Progenitor cell of endocrine pancreas (in vitro differentiated cells): Measurements from ENCODE around the gene PLXND1. TPM values are rescaled to one million over a fixed set of nuclear protein-coding genes. Genes with fewer than 3 reads are reported as not detected.

ENCODE experiments used
- DNase-seq: peaks from one replicate; pipeline ENCODE4 v3.0.0; 2021; ENCODE audit warnings: low spot score; ENCODE audit not compliant: unreplicated experiment
- H3K27ac Mint-ChIP-seq: 2 replicates; pipeline ENCODE4 v1.8.0; 2021; ENCODE audit warnings: mild to moderate bottlenecking, moderate library complexity, mixed read lengths
- H3K27me3 Mint-ChIP-seq: 2 replicates; pipeline ENCODE4 v1.8.0; 2021; ENCODE audit warnings: mixed read lengths
- H3K36me3 Mint-ChIP-seq: 2 replicates; pipeline ENCODE4 v1.8.0; 2022; ENCODE audit warnings: mixed read lengths; ENCODE audit not compliant: insufficient read depth
- H3K4me1 Mint-ChIP-seq: 2 replicates; pipeline ENCODE4 v1.8.0; 2021; ENCODE audit warnings: low read depth, mixed read lengths
- H3K4me3 Mint-ChIP-seq: 2 replicates; pipeline ENCODE4 v1.8.0; 2021; ENCODE audit warnings: low read depth, mild to moderate bottlenecking, moderate library complexity, mixed read lengths
- H3K9me3 Mint-ChIP-seq: 2 replicates; pipeline ENCODE4 v1.8.0; 2021; ENCODE audit warnings: low read depth, mixed read lengths
- total RNA-seq: library from RNA; stranded (reverse); gene quantifications from 2 replicates; pipeline ENCODE4 v1.2.1, GENCODE V29; 2021
- TF ChIP-seq, protein P1 (sequence below): fragments of 200-600 bp; sonication (generic); IDR thresholded peaks from one replicate; pipeline ENCODE4 v1.5.0; 2021; ENCODE audit warnings: antibody characterized with exemption, mild to moderate bottlenecking; ENCODE audit not compliant: unreplicated experiment

PLXND1 gene
- total RNA-seq, 1 donor from 2014 or later = 18.0 TPM

DNA sequence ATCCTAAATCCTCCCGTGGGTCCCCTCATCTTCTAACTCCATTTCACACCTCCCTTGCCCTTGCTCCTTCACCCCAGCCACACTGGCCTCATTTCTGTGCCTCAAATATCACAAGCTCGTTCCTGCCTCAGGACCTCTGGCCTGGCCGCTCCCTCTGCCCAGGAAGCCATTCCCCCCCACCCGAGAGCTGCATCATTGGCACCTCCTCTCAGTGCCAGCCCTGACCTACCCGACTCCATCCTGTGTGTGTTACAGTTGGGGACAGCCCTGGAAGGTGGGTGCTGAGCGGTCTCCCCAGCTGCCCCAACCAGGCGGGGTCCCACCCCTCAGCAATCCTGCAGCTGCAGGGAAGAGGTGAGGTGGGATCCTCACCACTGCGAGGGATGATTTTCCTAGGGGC is 14.5 kb downstream of the PLXND1 start:
- H3K9me3 Mint-ChIP-seq = no peaks in the 10 kb centered on the region
- H3K36me3 Mint-ChIP-seq = no peaks in the 10 kb centered on the region
- H3K4me3 Mint-ChIP-seq = no peak overlapping the region
- peak overlapping the region; percentile 7 for H3K27ac Mint-ChIP-seq
- TF ChIP-seq, protein P1, sequence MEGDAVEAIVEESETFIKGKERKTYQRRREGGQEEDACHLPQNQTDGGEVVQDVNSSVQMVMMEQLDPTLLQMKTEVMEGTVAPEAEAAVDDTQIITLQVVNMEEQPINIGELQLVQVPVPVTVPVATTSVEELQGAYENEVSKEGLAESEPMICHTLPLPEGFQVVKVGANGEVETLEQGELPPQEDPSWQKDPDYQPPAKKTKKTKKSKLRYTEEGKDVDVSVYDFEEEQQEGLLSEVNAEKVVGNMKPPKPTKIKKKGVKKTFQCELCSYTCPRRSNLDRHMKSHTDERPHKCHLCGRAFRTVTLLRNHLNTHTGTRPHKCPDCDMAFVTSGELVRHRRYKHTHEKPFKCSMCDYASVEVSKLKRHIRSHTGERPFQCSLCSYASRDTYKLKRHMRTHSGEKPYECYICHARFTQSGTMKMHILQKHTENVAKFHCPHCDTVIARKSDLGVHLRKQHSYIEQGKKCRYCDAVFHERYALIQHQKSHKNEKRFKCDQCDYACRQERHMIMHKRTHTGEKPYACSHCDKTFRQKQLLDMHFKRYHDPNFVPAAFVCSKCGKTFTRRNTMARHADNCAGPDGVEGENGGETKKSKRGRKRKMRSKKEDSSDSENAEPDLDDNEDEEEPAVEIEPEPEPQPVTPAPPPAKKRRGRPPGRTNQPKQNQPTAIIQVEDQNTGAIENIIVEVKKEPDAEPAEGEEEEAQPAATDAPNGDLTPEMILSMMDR = no peak
- DNase-seq = no peak
- H3K4me1 Mint-ChIP-seq = peaks cover 36% of the 10 kb centered on the region
- H3K27me3 Mint-ChIP-seq = peaks cover 3% of the 10 kb centered on the region

DNA sequence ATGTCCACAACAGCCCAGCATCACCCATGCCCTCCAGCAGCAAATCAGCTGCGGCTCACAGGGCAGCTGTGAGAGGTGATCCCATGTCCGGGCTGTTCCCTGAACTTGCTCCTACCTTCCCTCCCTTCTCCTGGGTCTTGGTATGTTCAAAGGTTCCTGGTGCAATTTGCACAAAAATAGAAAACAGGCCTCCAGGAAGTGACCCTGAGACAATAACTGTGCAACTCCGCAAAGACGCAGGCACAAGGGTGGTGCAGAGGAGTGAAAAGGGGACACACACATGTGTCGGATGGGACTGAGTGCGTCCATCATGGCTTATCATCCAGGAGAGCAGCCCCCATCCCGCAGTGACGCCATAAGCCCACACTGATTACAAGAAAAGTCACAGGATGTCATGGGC is 16.3 kb downstream of the PLXND1 start:
- H3K27me3 Mint-ChIP-seq = peaks cover 3% of the 10 kb centered on the region
- H3K36me3 Mint-ChIP-seq = no peaks in the 10 kb centered on the region
- no peaks in the 10 kb centered on the region for H3K9me3 Mint-ChIP-seq
- peaks cover 31% of the 10 kb centered on the region for H3K4me1 Mint-ChIP-seq
- no peak overlapping the region for H3K27ac Mint-ChIP-seq
- TF ChIP-seq, protein P1 = no peak
- DNase-seq = no peak
- H3K4me3 Mint-ChIP-seq = no peak overlapping the region

DNA sequence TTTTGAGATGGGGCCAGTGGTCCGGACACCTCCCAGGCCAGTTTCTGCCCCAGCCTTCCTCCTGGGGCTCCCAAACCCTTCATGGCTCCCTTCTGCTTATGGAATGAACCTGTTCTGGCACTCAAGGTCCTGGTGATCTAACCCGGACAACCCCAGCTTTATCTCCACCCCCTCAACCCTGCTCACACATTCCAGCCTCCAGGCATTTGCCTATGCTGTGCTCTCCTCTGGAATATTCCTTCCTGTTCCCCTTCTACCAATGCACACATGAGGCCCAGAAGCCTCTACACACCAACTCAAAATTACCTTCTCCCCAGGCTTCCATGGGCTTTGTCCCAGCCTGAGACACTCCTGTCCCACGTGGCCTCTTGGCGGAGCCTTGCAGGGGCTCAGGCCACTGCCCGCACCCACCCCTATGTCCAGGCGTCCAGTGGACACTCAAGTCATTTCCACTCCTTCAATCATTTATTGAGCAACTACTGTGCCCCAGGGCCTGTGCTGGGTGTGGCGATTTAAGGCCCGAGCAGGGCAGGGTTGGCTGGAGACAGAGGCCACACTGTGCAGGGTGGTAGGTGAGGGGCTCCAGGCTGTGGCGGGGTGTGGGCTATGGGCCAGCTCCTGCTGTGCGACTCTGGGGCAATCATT is 18.8 kb downstream of the PLXND1 start:
- H3K4me1 Mint-ChIP-seq = peaks cover 10% of the 10 kb centered on the region
- no peaks in the 10 kb centered on the region for H3K9me3 Mint-ChIP-seq
- peaks cover 3% of the 10 kb centered on the region for H3K27me3 Mint-ChIP-seq

DNA sequence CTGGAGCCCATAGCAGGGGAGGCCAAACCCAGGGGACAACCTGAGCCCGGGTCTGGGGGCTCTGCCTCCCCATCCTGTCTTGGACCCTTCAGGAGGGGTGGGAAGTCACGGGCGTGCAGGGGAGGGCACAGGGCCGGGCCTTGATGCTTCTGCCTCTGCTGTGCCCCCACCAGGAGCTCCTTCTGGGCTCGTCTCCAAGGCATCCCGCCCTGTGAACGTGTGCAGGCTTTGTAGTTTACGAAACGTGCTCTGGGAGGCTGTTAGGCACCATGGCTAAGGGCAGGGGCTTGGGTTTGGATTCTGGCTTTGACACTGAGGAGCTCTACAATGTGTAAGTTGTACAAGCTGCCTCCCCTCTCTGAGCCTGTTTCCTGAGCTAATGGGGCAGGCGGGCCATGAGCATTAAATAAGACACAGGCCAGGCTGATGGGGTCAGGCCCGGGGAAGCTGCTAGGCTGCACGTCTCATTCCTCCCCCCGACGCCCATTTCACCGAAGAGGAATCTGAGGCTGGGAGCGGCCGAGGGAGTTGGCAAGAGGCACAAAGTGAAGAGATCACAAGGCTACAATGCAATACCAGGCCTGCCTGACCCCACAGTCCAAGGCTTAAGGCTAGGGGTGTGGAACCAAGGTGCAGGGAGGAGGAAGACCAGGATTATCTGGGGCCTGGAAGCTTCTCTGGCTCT is 19.6 kb downstream of the PLXND1 start:
- TF ChIP-seq, protein P1 = no peak
- no peak overlapping the region for H3K27ac Mint-ChIP-seq

More for the DNA sequence above, 18.8 kb downstream of the PLXND1 start:
- no peak for DNase-seq
- Mint-ChIP-seq H3K4me3 (no peak overlapping the region), H3K27ac (no peak overlapping the region), H3K36me3 (no peaks in the 10 kb centered on the region)
- TF ChIP-seq, protein P1 = no peak

DNA sequence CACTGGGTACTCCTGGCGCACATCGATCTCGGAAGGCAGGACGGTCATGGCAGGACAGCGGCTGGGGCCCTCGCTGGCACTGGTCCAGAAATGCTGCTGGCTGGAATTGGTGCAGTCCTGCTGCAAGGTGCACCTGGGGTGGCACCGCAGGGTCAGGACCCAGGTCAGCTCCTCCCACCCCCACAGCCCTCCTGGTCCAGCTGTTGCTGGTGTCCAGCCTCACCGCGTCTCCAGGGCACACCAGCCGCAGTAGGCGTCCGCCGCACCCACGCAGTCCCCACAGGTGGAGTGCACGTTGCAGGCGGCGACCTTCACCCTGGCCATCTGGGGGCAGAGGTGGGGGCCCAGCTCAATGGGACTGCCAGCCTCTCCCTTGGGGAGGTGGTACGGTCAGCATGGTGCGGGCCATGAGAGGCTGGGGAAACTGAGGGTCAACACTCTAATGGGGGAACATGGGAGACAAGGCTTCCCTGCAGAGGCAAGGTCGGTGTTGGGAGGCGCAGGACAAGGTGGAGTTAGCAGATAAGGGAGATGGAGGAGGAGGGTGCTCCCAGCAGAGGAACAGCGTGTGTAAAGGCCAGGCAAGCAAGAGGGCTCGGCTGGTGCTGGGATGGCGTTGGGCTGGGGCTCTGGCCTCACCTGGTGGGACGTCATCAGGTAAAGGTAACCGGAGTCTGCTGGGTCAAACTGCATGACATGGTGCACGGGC is 20.4 kb downstream of the PLXND1 start:
- Mint-ChIP-seq H3K4me1 (peaks cover 3% of the 10 kb centered on the region), H3K4me3 (no peak overlapping the region), H3K27me3 (no peaks in the 10 kb centered on the region), H3K9me3 (no peaks in the 10 kb centered on the region), H3K27ac (no peak overlapping the region), H3K36me3 (no peaks in the 10 kb centered on the region)
- TF ChIP-seq, protein P1 = no peak
- DNase-seq = no peak

More for the DNA sequence above, 19.6 kb downstream of the PLXND1 start:
- H3K9me3 Mint-ChIP-seq = no peaks in the 10 kb centered on the region
- H3K4me1 Mint-ChIP-seq = peaks cover 7% of the 10 kb centered on the region
- no peak overlapping the region for H3K4me3 Mint-ChIP-seq
- H3K36me3 Mint-ChIP-seq = no peaks in the 10 kb centered on the region
- DNase-seq = no peak
- peaks cover 2% of the 10 kb centered on the region for H3K27me3 Mint-ChIP-seq
